ENCODE data around the gene MAGEA9.
"Not testable (repeated sequence)": the region's sequence is repeated elsewhere in the genome, so short reads cannot be mapped to it uniquely, and the experiment has no call there.

The MAGEA9 gene

GRCh38 chrX:149807747-149808458, 26.2 kb downstream of the MAGEA9 start:
- DNase-seq: no peak

GRCh38 chrX:149818652-149819051, 36.9 kb downstream of the MAGEA9 start:
- no peak for DNase-seq

- no peak for DNase-seq
Measured at GRCh38 chrX:149819371-149819770, 37.6 kb downstream of the MAGEA9 start.

- no peak for DNase-seq
Measured at GRCh38 chrX:149825424-149825823, 43.7 kb downstream of the MAGEA9 start.

GRCh38 chrX:149827254-149827653, 45.5 kb downstream of the MAGEA9 start:
- no peak for DNase-seq

- DNase-seq: no peak
Measured at GRCh38 chrX:149829751-149830191, 48.0 kb downstream of the MAGEA9 start.

- DNase-seq: no peak
Measured at GRCh38 chrX:149830192-149830873, 48.6 kb downstream of the MAGEA9 start.

GRCh38 chrX:149831473-149831872, 49.7 kb downstream of the MAGEA9 start:
- DNase-seq: no peak

GRCh38 chrX:149836728-149837127, 55.0 kb downstream of the MAGEA9 start:
- DNase-seq: not testable (repeated sequence)

GRCh38 chrX:149837167-149837566, 55.4 kb downstream of the MAGEA9 start:
- no peak for DNase-seq

All from NCI-H2107 (cell line).